Measurements from ENCODE around the gene LPCAT3.

DNA sequence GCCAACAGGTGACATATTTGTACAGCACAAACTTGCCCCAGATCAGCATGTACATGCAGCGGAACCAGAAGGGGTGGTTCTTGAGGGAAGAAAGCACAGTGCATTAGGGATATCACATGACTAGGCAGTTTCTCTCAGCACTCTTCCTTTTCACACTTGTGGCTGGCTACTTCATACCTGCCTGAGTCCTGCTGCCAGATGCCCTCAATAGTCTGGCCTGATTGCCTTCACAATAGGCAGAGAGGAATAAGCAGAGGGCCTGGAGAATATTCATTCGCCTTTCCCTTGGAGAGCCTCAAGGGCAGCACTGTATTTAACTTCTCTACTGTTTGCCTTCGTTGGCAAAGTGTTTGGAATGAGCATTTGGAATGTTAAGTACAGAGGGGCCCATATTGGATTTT, 39.7 kb downstream of the LPCAT3 start:
- TF ChIP-seq, protein P1, sequence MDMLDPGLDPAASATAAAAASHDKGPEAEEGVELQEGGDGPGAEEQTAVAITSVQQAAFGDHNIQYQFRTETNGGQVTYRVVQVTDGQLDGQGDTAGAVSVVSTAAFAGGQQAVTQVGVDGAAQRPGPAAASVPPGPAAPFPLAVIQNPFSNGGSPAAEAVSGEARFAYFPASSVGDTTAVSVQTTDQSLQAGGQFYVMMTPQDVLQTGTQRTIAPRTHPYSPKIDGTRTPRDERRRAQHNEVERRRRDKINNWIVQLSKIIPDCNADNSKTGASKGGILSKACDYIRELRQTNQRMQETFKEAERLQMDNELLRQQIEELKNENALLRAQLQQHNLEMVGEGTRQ (IDR thresholded peaks at IDR 0.05): no peak
- TF ChIP-seq ZFP36 (IDR thresholded peaks at IDR 0.05; ENCODE audit: borderline replicate concordance, partially characterized antibody) (no peak), EP300 (IDR thresholded peaks at IDR 0.05) (no peak)
